GM18951 (cell line): Measurements from ENCODE around the gene CCDC13.

Experiments
- POLR2A ChIP-seq: IDR thresholded peaks from 4 replicates; pipeline ENCODE4 v1.6.1; 2011; ENCODE audit warnings: mild to moderate bottlenecking; ENCODE audit not compliant: insufficient read length, insufficient read depth; ENCODE audit errors: extremely low read depth
- in situ Hi-C: fragments of 300-500 bp; cut with MboI; formaldehyde crosslinking; loops from one replicate; pipeline ENCODE4 v1.12.0; 2022; ENCODE audit warnings: low sequenced_read_pairs, mixed read lengths, inconsistent platforms; ENCODE audit not compliant: unreplicated experiment

CCDC13 gene

DNA sequence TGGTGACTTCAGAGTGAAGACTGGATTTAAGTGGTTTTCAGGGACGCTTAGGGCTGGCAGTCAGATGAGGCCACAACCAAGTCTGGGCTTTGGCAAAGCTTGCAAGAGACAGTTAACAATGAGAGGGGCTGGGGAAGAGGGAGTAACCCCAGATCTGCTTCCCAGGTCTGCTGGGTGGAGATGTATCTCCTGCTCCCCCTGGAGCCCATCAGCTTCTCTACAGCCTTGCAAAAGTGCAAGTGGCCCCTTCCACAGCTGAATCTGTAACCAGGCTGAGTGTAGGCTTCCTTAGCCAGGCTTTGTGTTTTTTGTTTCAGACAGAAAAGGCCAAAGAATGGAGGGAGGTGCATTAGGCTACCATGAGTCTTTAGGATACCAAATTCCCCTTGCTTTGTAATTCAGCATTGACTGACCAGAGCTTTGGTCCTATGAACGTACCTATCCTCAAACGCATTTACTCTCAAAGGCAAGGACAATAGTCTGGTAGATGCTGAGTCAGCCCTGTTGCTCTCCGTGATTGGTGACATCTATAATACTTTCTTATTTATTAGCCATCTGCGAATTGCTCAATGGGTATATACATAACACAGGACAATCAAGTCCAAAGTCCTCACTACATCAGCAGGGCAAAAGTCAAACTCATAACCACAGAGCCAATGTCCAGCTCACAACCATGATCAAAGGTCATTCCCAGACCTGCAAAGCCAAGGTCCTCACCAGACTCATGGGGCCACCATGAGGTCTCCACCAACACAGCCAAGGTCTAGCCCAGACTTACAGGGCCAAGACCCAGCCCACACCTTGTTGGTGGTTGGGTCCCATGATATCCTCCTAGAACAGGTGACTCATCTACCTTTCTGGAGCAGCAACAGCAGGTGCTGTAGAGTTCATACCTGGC is 17.1 kb downstream of the CCDC13 start:
- in situ Hi-C loops: no loop called here
- no peak for TF ChIP-seq POLR2A

DNA sequence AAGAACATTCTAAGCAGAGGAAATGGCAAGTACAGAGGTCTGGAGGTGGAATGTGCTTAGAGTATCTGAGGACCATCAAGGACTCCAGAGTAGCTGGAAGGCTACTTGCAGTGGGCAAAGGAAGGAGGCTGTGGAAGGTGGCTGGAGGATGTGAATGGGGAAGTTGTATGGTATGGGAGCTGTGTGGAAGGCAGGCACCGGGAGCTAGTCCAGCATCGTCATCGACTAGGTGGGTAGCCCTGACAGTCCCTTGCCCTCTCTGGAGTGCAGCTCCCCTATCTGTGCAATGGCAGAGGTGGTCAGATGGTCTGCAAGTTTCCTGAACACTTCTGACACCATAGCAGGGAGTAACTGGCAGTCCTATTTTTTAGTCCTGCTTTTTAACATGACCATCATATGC is 19.3 kb downstream of the CCDC13 start:
- in situ Hi-C loops: no loop called here

DNA sequence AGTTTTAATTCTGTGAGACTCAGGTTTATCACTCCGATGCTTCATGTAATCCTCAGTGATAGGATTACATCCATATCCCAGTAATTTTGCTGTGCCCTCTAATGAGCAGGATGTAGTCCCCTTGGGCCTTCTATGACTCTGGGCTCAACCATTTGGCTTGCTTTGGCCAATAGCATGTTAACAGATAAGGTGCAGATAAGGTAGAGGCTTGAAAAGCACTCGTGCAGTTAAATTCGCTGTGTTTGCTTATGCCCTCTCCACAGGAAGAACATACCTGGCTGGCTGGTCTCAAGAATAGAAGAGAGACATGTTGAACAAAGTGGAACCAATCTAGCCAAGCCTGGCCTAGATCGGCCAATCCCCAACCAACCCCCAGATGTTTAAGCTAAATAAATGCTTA is 20.1 kb downstream of the CCDC13 start:
- in situ Hi-C loops: no loop called here
- no peak for TF ChIP-seq POLR2A

More for the DNA sequence above, 19.3 kb downstream of the CCDC13 start:
- TF ChIP-seq POLR2A: no peak

DNA sequence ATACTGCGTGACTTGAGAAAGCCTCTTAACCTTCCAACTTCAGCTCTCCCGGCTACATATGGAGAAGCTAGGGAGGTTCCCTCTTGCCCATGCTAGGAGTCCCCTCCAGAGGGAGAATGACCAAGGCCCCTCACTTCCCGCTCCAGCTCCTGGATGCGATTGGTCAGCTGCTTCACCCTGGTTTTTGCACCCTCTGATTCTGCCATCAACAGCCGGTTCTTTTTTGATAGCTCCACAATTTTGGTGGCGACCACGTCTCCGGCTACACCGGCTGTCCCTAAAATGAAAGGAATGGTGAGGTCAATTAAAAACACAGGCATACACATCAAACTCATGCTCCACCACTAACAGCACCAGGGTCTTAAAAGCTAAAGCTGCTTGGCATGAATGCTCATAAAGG is 20.6 kb downstream of the CCDC13 start:
- TF ChIP-seq POLR2A: no peak
- in situ Hi-C loops: no loop called here

DNA sequence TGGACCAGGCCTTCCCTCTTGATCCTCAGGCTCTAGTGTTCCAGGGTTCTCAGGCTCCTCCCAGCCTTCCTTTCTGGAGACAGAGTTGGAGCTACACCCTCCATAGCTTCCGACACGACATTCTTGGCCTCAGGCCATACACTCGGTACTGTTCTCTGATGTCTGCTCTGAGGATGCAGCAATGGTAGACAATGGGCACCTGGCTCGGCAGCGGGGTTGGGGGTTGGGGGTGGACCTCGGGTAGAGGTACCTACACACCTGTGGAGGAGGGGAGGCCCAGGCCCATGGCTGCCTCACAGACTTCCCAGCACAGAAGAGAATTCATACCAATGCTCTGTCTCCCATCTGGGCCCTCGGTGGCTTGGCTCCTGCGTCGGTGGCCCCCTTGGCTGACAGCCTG is 21.4 kb downstream of the CCDC13 start:
- in situ Hi-C loops: no loop called here
- no peak for TF ChIP-seq POLR2A

DNA sequence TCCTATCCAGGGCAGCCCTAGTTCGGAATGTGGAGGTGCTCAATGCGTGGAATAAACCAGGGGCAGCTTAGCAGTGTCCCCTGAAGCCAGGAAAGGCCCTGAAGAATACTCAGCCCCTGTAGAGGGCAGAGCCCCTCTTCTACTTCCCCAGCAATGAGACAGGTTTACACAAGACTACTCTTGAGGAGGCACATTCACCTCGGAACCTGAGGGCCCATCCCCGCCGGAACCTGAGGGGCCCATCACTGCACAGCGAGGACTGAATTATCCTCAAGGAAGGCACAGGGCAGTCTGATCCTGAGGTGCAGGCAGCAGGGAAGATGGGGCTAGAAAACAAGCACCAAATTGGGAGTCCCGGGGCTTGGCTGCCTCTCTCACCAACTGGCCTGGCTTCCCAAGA is 22.2 kb downstream of the CCDC13 start:
- in situ Hi-C loops: no loop called here
- TF ChIP-seq POLR2A: no peak

DNA sequence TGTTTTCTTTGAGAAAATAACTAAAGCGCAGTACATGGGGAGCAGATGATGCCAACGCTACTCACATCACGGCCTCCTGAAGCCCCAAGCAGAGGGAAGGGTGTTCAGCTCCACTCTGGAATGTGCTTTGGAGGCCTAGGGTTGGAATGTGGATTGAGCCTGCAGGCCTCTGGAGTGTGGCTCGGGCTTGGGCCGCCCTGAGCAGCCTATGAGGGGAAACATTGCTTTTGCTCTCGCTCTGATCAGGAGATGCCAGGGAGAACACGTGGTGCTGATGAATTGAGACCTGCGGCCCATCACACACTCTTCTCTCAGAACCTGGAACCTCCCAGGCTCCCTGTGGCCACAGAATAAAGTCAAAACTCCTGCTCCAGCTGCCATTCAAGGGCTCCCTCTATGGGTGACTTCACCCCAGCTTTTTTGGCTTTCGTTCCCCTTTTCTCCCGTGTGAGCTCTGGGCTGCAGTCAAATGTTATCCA is 23.3 kb downstream of the CCDC13 start:
- in situ Hi-C loops: no loop called here

DNA sequence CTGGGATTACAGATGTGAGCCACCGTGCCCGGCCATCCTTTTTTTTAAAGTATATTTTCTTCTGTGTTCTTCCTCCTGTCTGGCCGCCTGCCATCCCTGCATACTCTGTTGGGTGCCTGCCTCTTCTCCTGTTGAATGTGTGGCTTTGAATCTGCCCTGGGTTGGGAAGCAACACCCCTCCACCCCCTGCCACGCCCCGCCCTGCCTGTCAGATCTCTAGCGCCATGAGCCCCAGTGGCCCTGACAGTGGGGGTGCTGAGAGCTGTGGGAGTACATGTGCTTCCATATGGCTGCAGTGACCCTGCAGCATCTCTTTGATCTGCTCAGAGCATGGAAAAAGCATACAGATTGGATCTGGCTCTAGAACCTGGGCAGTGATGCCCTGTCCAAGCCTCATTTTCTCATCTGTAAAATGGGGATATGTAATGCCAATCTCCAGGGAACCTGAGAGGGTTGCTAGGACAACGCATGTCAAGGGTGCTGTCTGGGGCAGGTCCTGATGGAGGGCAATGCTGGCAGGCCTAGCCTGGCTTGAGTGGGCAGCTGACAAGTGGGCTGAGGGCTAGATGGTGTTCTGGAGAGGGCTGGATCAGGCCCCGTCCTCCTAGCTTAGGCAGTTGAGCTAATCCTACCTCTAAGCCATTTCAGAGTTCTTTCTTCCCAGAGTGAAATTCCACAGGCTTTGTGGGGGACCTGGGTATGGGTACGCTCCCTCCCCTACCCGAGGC is 23.9 kb downstream of the CCDC13 start:
- TF ChIP-seq POLR2A: no peak
- in situ Hi-C loops: no loop called here

More for the DNA sequence above, 23.3 kb downstream of the CCDC13 start:
- TF ChIP-seq POLR2A: no peak

DNA sequence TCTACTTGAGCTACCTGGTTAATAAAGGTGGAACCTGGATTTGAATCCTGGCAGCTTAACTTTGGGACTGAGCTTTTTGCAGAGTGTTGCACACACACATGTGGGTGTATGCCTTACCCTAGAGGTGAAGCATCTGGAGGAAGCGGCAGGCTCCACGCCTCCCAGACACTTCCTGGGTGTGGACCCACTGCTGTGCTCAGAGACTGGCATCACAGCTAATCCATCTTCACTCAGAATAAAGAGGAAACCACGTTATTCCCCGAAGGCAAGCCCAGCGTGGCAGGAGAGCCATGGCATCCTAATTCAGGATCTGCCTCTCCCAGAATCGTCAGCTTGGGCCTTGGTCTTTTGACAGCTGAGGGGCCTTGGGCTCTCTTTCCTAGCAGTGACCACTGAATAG is 25.5 kb downstream of the CCDC13 start:
- no peak for TF ChIP-seq POLR2A
- in situ Hi-C loops: no loop called here

DNA sequence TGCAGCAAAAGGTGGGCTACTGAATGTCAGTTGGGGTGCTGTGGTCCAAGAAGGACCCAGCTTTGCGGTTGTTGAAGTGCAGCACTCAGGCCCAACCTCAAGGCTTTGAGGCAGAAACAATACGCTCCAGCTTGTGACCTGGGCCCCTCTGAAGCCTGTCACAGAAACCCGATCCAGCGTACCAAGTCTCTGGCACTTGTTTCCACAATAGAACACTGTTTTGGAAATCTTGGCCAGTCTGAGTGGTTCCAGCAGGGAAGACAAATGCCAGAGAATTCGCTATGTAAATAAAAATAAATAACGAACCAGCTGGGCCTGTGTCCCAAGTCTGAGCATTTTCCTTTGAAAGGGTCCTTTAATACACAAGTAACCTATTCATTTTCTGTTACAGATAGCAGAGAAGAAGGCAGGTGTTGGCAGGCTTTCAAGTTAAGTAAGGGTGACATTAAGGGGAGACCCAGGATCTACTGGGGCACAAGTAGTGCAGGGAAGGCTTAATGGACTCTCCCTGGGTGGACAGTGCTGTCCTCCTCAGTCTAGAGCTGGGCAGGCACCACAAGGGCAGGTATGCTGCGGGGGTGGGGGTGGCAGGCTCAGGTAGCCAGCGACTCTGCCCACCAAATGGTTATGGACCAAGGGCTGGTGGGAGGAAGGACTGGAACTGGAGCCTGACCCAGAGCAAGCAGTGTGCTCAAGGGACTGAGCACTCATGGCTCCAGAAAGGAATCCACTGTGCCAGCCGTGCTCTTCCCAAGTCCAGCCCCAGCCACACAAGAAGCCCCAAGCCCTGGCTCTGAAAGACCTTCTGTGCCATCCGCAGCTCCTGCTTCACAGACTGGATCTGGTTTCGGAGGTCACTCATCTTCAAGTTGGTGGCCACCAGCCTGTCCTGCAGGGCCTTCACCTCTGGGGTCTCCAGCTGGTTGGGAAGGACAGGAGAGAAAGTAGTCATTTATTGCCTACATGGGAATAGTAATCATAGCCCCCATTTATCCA is 26.3 kb downstream of the CCDC13 start:
- no peak for TF ChIP-seq POLR2A
- in situ Hi-C loops: no loop called here

DNA sequence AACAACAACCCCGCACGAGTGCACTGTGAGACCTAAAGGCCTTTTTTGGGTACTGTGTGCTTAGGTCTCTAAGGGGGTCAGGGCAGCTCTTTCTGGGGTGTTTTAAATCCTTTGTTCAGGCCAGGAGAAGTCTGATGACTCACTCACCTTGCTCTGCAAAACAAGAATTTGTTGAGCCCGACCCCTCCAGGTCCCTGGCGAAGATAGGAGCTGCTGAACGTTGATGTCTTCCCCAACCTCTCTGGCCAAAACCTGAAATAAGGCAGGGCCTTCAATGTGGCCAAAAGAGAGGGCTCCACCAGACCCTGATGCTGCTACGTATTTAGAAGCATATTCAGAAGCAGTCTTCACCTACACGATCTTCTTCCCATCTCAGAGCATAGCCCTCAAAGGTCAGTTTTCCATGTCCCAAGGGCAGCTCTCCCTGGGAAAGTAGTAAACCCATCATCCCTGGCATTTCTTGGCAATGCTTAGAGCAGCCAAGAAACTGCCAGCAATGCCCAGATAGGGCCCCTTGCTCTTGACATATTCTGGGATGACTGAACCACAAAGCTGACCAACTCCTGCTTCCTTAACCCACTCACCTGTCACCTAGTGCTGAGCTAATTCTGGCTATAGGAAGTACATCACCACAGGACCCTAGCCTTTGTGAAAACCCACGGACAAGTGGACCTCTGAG is 27.1 kb downstream of the CCDC13 start:
- no peak for TF ChIP-seq POLR2A
- in situ Hi-C loops: no loop called here

DNA sequence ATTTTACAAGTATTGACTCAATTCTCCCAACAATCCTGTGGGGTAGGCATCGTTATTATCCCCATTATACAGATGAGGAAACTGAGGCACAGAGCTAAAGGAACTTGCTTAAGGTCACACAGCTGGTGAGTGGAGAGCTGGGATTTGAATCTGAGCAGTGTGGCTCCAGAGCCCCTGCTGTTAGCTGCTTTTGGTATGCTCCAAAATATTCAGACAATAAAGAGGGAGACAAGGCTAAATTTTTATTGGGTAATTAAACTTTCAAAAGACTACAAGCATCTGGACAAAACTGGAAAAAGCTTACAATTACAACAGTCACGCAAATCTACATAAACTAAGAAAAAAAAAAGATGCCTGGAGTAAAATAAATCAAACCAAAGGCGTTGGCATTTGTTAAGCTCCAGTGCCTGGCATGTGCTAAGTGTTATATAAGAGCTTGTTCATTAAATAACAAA is 27.7 kb downstream of the CCDC13 start:
- no peak for TF ChIP-seq POLR2A
- in situ Hi-C loops: no loop called here
